K562 (cell line): ENCODE results near the gene SLC27A2. TPM values are rescaled to one million over a fixed set of nuclear protein-coding genes. Genes with fewer than 3 reads are reported as not detected.

Source experiments
- BDP1 ChIP-seq: IDR thresholded peaks from 3 replicates; pipeline ENCODE4 v1.6.1; 2011; ENCODE audit not compliant: insufficient read length, insufficient read depth
- BHLHE40 ChIP-seq: IDR thresholded peaks from 2 replicates; pipeline ENCODE4 v1.6.1; 2011; ENCODE audit warnings: low read length, improper control_type of control experiment
- KDM1A ChIP-seq, 2 experiments: fragments of 450-650 bp; IDR thresholded peaks; 2 replicates each; pipeline ENCODE4 v1.6.1; 2016; ENCODE audit warnings: mild to moderate bottlenecking in 2 of 2
- TAF7 ChIP-seq: fragments of 450-650 bp; IDR thresholded peaks from 2 replicates; pipeline ENCODE4 v1.6.1; 2016; ENCODE audit warnings: missing genetic modification characterization, missing compliant biosample characterization
- ZNF121 ChIP-seq: sonication (generic); formaldehyde crosslinking; conservative IDR thresholded peaks from 2 replicates; pipeline ENCODE4 v1.8.0; 2022; ENCODE audit warnings: missing genetic modification reagents
- ZNF436 ChIP-seq: fragments of 250-450, 450-650 bp; sonication (Bioruptor Pico); formaldehyde crosslinking; IDR thresholded peaks from 2 replicates; pipeline ENCODE4 v1.7.0; 2020; ENCODE audit warnings: mild to moderate bottlenecking
- ZNF584 ChIP-seq: fragments of 200-800 bp; sonication (Bioruptor generic); IDR thresholded peaks from 2 replicates; pipeline ENCODE4 v1.6.1; 2016; ENCODE audit warnings: low read depth, mild to moderate bottlenecking, missing genetic modification characterization, missing compliant biosample characterization
- polyA plus RNA-seq, 8 experiments: library from polyadenylated mRNA; depleted of rRNA in 4 of 8; stranded (reverse) in 5 of 8; unstranded in 3 of 8; fragments of >200 nt; fragmentation: Nextera tagmentation in 2 of 8; fragmentation: Illumina TruSeq in 1 of 8; extraction: Ambion mirVana in 2 of 8; extraction: Trizol in 1 of 8; gene quantifications; 2 replicates each; pipeline versions ENCODE4 v1.2.1 to v1.2.3, GENCODE V29; 2011 to 2014; ENCODE audit warnings: inconsistent platforms in 1 of 8, missing spikeins in 1 of 8
- total RNA-seq, 7 experiments: library from RNA; depleted of rRNA in 6 of 7; stranded (reverse); fragments of >200 nt in 6 of 7; fragmentation: Illumina TruSeq in 2 of 7; extraction: Trizol in 2 of 7; gene quantifications; 2 replicates each; pipeline versions ENCODE4 v1.2.1 to v1.2.3, GENCODE V29; 2011 to 2021; ENCODE audit warnings: low replicate concordance in 1 of 7
- TF ChIP-seq, protein P1 (sequence below), 2 experiments: fragments of 450-650 bp in 1 of 2; sonication (generic) in 1 of 2; formaldehyde crosslinking in 1 of 2; IDR thresholded peaks; 2 replicates each; pipeline versions ENCODE4 v1.7.1 to v1.9.0; 2016 to 2022; ENCODE audit warnings: inconsistent platforms in 1 of 2, mild to moderate bottlenecking in 1 of 2, missing genetic modification reagents in 1 of 2
- TF ChIP-seq, protein P2 (sequence below): fragments of 150-350 bp; conservative IDR thresholded peaks from 2 replicates; pipeline ENCODE4 v1.6.1; 2014; ENCODE audit warnings: low read length
- TF ChIP-seq, protein P3 (sequence below): sonication (generic); formaldehyde crosslinking; IDR thresholded peaks from 2 replicates; pipeline ENCODE4 v1.8.0; 2023; ENCODE audit warnings: mild to moderate bottlenecking, missing genetic modification reagents
- TF ChIP-seq, protein P4 (sequence below), 2 experiments: fragments of 450-650 bp in 1 of 2; sonication (generic) in 1 of 2; formaldehyde crosslinking; conservative IDR thresholded peaks; 2 replicates each; pipeline versions ENCODE4 v1.4.0 to v1.8.1; 2020 to 2022; ENCODE audit warnings: mild to moderate bottlenecking in 1 of 2, missing genetic modification reagents in 1 of 2
- TF ChIP-seq, protein P5 (sequence below): IDR thresholded peaks from 2 replicates; pipeline ENCODE4 v1.6.1; 2011; ENCODE audit warnings: borderline replicate concordance, low read depth, mild to moderate bottlenecking, moderate library complexity, low read length; ENCODE audit not compliant: insufficient read depth, poor library complexity, severe bottlenecking

The SLC27A2 gene
- total and polyA plus RNA-seq, 9 of the 15 experiments (the other 6 are each of a cell fraction or from before 2014, with no cell fraction given): 4.9 to 38.0 (median 22.7) TPM

DNA sequence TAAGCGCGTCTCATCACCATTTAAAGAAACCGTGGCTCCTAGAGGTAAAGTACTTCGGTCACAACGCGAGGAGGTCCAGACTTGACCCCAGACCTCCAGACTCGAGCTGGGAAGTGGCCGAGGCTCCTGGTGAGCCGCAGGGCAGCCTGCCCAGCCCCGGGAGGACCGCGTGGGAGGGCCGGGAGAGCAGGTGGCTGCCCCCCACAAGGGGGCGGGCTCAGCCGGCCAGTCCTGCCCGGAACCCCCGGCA, at the start of gene SLC27A2 (continued):
- TF ChIP-seq, protein P1, sequence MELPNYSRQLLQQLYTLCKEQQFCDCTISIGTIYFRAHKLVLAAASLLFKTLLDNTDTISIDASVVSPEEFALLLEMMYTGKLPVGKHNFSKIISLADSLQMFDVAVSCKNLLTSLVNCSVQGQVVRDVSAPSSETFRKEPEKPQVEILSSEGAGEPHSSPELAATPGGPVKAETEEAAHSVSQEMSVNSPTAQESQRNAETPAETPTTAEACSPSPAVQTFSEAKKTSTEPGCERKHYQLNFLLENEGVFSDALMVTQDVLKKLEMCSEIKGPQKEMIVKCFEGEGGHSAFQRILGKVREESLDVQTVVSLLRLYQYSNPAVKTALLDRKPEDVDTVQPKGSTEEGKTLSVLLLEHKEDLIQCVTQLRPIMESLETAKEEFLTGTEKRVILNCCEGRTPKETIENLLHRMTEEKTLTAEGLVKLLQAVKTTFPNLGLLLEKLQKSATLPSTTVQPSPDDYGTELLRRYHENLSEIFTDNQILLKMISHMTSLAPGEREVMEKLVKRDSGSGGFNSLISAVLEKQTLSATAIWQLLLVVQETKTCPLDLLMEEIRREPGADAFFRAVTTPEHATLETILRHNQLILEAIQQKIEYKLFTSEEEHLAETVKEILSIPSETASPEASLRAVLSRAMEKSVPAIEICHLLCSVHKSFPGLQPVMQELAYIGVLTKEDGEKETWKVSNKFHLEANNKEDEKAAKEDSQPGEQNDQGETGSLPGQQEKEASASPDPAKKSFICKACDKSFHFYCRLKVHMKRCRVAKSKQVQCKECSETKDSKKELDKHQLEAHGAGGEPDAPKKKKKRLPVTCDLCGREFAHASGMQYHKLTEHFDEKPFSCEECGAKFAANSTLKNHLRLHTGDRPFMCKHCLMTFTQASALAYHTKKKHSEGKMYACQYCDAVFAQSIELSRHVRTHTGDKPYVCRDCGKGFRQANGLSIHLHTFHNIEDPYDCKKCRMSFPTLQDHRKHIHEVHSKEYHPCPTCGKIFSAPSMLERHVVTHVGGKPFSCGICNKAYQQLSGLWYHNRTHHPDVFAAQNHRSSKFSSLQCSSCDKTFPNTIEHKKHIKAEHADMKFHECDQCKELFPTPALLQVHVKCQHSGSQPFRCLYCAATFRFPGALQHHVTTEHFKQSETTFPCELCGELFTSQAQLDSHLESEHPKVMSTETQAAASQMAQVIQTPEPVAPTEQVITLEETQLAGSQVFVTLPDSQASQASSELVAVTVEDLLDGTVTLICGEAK (IDR thresholded peaks at IDR 0.05): no peak
- TF ChIP-seq, protein P1 (CRISPR knock-in tag; IDR thresholded peaks at IDR 0.05): no peak
- TF ChIP-seq BHLHE40 (no peak), KDM1A (IDR thresholded peaks at IDR 0.05) (no peak), ZNF584 (no peak), BDP1 (no peak), ZNF436 (CRISPR knock-in tag) (no peak), TAF7 (tag) (no peak), ZNF121 (no peak)
- TF ChIP-seq, protein P2, sequence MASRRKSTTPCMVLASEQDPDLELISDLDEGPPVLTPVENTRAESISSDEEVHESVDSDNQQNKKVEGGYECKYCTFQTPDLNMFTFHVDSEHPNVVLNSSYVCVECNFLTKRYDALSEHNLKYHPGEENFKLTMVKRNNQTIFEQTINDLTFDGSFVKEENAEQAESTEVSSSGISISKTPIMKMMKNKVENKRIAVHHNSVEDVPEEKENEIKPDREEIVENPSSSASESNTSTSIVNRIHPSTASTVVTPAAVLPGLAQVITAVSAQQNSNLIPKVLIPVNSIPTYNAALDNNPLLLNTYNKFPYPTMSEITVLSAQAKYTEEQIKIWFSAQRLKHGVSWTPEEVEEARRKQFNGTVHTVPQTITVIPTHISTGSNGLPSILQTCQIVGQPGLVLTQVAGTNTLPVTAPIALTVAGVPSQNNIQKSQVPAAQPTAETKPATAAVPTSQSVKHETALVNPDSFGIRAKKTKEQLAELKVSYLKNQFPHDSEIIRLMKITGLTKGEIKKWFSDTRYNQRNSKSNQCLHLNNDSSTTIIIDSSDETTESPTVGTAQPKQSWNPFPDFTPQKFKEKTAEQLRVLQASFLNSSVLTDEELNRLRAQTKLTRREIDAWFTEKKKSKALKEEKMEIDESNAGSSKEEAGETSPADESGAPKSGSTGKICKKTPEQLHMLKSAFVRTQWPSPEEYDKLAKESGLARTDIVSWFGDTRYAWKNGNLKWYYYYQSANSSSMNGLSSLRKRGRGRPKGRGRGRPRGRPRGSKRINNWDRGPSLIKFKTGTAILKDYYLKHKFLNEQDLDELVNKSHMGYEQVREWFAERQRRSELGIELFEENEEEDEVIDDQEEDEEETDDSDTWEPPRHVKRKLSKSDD: no peak
- TF ChIP-seq, protein P3, sequence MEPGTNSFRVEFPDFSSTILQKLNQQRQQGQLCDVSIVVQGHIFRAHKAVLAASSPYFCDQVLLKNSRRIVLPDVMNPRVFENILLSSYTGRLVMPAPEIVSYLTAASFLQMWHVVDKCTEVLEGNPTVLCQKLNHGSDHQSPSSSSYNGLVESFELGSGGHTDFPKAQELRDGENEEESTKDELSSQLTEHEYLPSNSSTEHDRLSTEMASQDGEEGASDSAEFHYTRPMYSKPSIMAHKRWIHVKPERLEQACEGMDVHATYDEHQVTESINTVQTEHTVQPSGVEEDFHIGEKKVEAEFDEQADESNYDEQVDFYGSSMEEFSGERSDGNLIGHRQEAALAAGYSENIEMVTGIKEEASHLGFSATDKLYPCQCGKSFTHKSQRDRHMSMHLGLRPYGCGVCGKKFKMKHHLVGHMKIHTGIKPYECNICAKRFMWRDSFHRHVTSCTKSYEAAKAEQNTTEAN (CRISPR knock-in tag): no peak
- TF ChIP-seq, protein P4, sequence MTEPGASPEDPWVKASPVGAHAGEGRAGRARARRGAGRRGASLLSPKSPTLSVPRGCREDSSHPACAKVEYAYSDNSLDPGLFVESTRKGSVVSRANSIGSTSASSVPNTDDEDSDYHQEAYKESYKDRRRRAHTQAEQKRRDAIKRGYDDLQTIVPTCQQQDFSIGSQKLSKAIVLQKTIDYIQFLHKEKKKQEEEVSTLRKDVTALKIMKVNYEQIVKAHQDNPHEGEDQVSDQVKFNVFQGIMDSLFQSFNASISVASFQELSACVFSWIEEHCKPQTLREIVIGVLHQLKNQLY (CRISPR knock-in tag; conservative IDR thresholded peaks at IDR 0.05): 0 out of 4 replicates have a peak, but pooled peaks of 1 of the 2 experiments have one; percentile 34
- TF ChIP-seq, protein P5, sequence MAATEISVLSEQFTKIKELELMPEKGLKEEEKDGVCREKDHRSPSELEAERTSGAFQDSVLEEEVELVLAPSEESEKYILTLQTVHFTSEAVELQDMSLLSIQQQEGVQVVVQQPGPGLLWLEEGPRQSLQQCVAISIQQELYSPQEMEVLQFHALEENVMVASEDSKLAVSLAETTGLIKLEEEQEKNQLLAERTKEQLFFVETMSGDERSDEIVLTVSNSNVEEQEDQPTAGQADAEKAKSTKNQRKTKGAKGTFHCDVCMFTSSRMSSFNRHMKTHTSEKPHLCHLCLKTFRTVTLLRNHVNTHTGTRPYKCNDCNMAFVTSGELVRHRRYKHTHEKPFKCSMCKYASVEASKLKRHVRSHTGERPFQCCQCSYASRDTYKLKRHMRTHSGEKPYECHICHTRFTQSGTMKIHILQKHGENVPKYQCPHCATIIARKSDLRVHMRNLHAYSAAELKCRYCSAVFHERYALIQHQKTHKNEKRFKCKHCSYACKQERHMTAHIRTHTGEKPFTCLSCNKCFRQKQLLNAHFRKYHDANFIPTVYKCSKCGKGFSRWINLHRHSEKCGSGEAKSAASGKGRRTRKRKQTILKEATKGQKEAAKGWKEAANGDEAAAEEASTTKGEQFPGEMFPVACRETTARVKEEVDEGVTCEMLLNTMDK: peak; percentile 91
